ENCODE results near the gene OST4.

GRCh38 chr2:27091746-27092695, 20.6 kb upstream of the OST4 start:
- TF ChIP-seq CTCF (IDR thresholded peaks at IDR 0.05), result no peak
- TF ChIP-seq POLR2A (IDR thresholded peaks at IDR 0.05), result no peak
